Colonic mucosa (tissue), 4 donors: ENCODE measurements around the gene TIAM1. TPM values are rescaled to one million over a fixed set of nuclear protein-coding genes. Genes with fewer than 3 reads are reported as not detected.

Experiments used
- DNase-seq: peaks from one replicate; pipeline ENCODE4 v3.0.0-alpha.2; 2020
- H3K27ac ChIP-seq: fragments of 200-600 bp; one replicate; pipeline ENCODE4 v1.8.0; 2021
- H3K27me3 ChIP-seq: fragments of 200-600 bp; one replicate; pipeline ENCODE4 v1.8.0; 2021
- H3K36me3 ChIP-seq: fragments of 200-600 bp; one replicate; pipeline ENCODE4 v1.8.0; 2021
- H3K4me1 ChIP-seq: fragments of 200-600 bp; one replicate; pipeline ENCODE4 v1.8.0; 2021; ENCODE audit warnings: mild to moderate bottlenecking
- H3K4me3 ChIP-seq: fragments of 200-600 bp; one replicate; pipeline ENCODE4 v1.8.0; 2021
- H3K9ac ChIP-seq, 2 donors: one replicate each; pipeline ENCODE4 v1.7.0; 2013; ENCODE audit warnings: control low read depth in 2 of 2, low read depth in 2 of 2, low read length in 2 of 2
- H3K9me3 ChIP-seq: fragments of 200-600 bp; one replicate; pipeline ENCODE4 v1.8.0; 2021
- intact Hi-C: fragments of 100-400 bp; cut with DNase I; formaldehyde crosslinking; loops from one replicate; pipeline ENCODE4 v1.14.1; 2022
- total RNA-seq, 2 donors: library from RNA; stranded (reverse); fragmentation: NEBNext Ultra II Directional in 1 of 2; extraction: Animal tissue kit (Norgen Biotek cat#: 25700) in 1 of 2; gene quantifications; one replicate each; pipeline ENCODE4 v1.2.1, GENCODE V29; 2021
- TF ChIP-seq, protein P1 (sequence below): fragments of 200-600 bp; IDR thresholded peaks from one replicate; pipeline ENCODE4 v1.8.0; 2022; ENCODE audit warnings: antibody characterized with exemption, mild to moderate bottlenecking
- donor health status: healthy.
- donor health status: DM: no; HTN: no; CAD: no.
- donor health status: DM: no; HTN: no; CAD: no.

Gene TIAM1
- total RNA-seq, 2 donors from 2014 or later = 5.7 to 5.8 TPM

DNA sequence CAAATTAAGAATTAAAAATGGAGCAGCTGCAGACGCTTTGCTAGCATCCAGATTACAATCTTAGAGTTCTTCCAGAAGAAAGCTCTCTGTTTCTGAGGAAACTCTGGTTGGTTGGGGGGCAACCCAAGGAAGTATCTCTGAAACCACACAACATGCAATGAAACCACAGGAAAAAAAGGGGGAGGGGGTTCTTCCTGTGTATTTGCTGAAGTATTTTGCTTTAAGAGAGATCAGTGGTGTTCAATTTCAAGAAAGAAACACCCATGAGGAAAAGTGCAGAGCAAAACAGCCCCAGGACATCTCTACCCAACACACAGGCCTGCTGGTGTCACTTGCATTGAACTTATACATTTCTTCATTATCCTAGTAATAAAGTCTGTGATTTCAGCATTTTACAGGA is 19.7 kb upstream of the TIAM1 start:
- no peak overlapping the region for H3K4me3 ChIP-seq
- H3K9me3 ChIP-seq = no peaks in the 10 kb centered on the region
- intact Hi-C loops = no loop called here
- no peak overlapping the region for H3K9ac ChIP-seq
- DNase-seq = no peak
- TF ChIP-seq, protein P1, sequence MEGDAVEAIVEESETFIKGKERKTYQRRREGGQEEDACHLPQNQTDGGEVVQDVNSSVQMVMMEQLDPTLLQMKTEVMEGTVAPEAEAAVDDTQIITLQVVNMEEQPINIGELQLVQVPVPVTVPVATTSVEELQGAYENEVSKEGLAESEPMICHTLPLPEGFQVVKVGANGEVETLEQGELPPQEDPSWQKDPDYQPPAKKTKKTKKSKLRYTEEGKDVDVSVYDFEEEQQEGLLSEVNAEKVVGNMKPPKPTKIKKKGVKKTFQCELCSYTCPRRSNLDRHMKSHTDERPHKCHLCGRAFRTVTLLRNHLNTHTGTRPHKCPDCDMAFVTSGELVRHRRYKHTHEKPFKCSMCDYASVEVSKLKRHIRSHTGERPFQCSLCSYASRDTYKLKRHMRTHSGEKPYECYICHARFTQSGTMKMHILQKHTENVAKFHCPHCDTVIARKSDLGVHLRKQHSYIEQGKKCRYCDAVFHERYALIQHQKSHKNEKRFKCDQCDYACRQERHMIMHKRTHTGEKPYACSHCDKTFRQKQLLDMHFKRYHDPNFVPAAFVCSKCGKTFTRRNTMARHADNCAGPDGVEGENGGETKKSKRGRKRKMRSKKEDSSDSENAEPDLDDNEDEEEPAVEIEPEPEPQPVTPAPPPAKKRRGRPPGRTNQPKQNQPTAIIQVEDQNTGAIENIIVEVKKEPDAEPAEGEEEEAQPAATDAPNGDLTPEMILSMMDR = no peak
- H3K27me3 ChIP-seq = no peaks in the 10 kb centered on the region
- no peaks in the 10 kb centered on the region for H3K36me3 ChIP-seq
- H3K27ac ChIP-seq = no peak overlapping the region
- H3K4me1 ChIP-seq = no peaks in the 10 kb centered on the region

DNA sequence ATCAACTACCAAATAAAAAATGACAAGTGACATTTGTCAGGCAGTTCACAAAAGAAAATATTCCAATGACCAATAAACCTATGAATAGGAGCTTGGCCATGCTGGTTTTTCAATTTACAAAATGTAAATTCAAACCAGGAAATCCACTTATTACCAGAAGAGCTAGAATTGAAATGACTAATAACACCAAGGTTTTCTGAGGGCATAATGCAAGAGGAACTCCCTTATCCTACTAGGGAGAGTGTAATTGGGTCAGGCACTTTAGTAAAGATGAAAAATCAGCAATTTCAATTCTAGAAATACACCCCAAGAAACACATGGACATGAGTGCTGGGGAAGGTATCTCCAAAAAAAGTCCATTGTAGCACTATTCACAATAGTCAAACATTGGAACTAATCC is 16.7 kb upstream of the TIAM1 start:
- Histone ChIP-seq H3K4me1 (no peaks in the 10 kb centered on the region), H3K27me3 (no peaks in the 10 kb centered on the region), H3K9me3 (no peaks in the 10 kb centered on the region), H3K27ac (no peak overlapping the region), H3K4me3 (no peak overlapping the region), H3K9ac (no peak overlapping the region), H3K36me3 (no peaks in the 10 kb centered on the region)
- intact Hi-C loops = no loop called here
- TF ChIP-seq, protein P1 = no peak
- DNase-seq = no peak

DNA sequence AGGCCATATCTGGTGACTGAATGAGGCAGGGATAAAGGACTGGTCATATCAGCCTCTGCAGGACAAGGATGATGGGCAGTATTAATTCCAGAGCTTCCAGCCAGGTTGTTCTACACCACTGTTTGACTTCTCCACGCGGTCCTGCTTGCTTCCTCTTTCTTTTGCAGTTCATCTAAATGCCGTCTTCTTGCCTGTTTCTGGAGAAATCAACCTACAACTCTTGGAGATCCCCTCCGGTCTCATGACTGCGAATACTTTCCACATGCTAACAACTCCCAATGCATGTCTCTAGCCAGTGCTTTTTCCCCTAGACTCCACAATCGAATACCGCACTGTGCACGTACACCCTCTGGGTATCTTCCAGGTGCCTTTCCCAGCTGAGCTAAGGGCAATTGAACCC is 14.1 kb upstream of the TIAM1 start:
- no peaks in the 10 kb centered on the region for H3K36me3 ChIP-seq
- no peaks in the 10 kb centered on the region for H3K27me3 ChIP-seq
- TF ChIP-seq, protein P1 = no peak
- DNase-seq = no peak
- no peak overlapping the region for H3K27ac ChIP-seq
- H3K4me3 ChIP-seq = no peak overlapping the region
- intact Hi-C loops = no loop called here
- no peaks in the 10 kb centered on the region for H3K4me1 ChIP-seq
- H3K9ac ChIP-seq = no peak overlapping the region
- no peaks in the 10 kb centered on the region for H3K9me3 ChIP-seq

DNA sequence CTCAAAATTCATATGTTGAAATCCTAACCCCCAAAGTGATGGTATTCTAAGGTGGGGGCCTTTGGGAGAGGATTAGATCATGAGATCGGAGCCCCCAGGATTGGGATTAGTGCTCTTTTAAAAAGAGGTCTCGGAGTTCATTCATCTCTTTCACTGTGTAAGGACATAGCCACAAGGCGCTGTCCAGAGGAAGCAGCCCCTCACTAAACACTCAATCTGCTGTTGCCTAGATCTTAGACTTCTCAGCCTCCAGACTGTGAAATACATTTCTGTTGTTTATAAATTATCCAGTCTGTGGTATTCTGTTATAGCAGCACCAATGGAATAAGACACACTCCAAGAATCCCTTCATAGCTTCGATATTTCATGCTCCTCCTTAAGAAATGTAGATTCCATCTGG is 12.4 kb upstream of the TIAM1 start:
- H3K27me3 ChIP-seq = no peaks in the 10 kb centered on the region
- TF ChIP-seq, protein P1 = no peak
- H3K9me3 ChIP-seq = no peaks in the 10 kb centered on the region
- H3K4me1 ChIP-seq = no peaks in the 10 kb centered on the region
- no peak overlapping the region for H3K27ac ChIP-seq
- DNase-seq = no peak
- intact Hi-C loops = no loop called here
- H3K4me3 ChIP-seq = no peak overlapping the region
- no peak overlapping the region for H3K9ac ChIP-seq
- no peaks in the 10 kb centered on the region for H3K36me3 ChIP-seq

DNA sequence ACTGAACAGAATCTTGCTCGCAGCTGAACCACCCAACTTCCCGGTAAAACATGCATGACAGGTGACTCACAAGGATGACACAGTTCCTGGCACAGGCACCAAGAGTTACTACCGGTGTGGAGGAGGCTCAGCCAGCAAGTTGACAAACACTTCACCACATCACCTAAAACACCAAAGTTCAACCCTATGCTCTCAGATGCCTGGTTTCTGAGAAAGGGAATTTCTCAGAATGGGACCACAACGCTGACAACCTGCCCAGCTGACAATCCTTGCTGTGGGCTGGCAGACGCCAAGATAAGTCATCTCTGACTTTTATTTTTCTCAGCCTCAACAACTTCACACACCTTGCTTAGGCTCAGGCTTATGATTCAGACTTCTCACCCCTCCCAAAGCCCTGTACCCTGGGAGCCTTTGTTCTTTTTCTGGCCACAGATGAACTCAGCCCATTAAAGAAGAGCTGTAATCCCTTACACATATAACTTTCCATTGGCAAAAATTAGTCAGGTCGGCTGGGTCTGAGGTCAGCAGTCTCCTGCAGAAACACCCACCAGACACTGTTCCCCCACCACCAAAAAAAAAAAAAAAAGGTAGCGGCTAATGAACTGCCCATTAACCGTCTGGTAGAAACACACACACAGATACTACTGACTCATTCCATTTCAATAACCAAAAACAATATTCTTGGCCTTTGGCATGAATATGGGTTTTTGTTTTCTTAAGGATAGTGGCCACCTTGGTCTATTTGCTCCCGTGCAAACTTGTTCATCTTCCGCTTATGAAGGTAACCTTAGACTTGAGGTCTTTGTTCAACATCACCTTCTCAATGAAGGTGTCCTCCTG is 10.8 kb upstream of the TIAM1 start:
- intact Hi-C loops = no loop called here
- H3K9ac ChIP-seq = no peak overlapping the region
- H3K27ac ChIP-seq = peak overlapping the region; percentile 12

More for the DNA sequence above, 10.8 kb upstream of the TIAM1 start:
- Histone ChIP-seq H3K36me3 (no peaks in the 10 kb centered on the region), H3K4me1 (no peaks in the 10 kb centered on the region), H3K4me3 (no peak overlapping the region), H3K9me3 (no peaks in the 10 kb centered on the region), H3K27me3 (no peaks in the 10 kb centered on the region)
- no peak for DNase-seq
- TF ChIP-seq, protein P1 = no peak
